GM12874 (cell line): ENCODE data around the gene GPR37.

Experiments used
- CTCF ChIP-seq: IDR thresholded peaks from 2 replicates; pipeline ENCODE4 v1.5.1; 2011; ENCODE audit warnings: low read depth, mild to moderate bottlenecking, control low read depth, low read length, moderate library complexity; ENCODE audit not compliant: insufficient read depth

Gene GPR37

GRCh38 chr7:124800386-124800785 is 34.8 kb upstream of the GPR37 start:
- TF ChIP-seq CTCF, result no peak

DNA sequence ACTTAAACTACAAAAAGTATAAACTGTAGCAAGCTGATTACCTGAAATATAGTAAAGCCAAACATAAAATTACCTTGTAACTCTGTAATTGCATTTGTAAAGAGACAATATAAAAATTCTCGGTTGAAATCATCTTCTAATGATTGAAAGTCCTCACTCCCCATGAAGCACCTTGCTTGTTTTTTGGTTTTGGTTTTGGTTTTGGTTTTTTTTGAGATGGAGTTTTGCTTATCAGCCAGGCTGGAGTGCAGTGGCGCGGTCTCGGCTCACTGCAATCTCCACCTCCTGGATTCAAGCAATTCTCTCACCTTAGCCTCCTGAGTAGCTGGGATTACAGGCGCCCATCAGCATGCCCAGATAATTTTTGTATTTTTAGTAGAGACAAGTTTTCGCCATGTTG is 33.9 kb upstream of the GPR37 start:
- no peak for TF ChIP-seq CTCF

DNA sequence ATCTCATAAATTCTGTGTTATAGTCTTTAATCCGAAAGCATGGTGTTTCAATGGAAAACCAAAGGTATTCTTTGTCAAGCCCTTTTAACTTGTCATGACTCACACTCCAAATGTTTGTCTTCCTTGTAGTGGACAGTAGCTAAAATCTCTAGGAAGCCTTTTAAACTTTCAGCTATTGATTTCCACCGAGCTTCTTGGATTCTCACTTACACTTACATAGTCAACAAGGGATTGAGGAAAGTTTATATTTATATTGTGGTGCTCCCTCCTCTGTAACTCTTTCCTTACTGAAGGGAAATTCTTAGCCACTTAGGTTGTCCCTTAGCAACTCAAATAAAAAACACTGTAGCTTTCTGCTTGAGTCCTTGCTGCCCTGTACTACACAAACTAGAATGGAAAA is 31.2 kb upstream of the GPR37 start:
- no peak for TF ChIP-seq CTCF

GRCh38 chr7:124792696-124793095 is 27.1 kb upstream of the GPR37 start:
- no peak for TF ChIP-seq CTCF

DNA sequence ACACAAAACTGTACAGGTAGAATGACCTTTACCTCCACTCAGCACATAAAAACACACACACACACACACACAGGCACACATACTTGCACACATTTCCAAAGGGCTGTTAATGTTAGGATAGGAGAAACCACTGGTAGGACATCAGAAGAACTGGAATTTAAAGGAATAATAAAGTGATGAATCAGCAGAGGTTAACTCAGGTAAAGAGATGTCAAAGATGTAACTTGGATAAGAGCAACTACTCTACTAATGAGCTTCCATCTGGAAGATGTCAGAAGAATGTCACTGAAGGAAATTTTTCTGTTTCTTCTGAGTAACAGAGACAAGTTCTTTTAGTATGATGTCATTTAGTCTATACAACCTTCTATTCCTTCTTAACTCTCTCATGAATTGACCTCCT is 26.4 kb upstream of the GPR37 start:
- TF ChIP-seq CTCF, result no peak

GRCh38 chr7:124791426-124791825 is 25.8 kb upstream of the GPR37 start:
- TF ChIP-seq CTCF, result no peak

GRCh38 chr7:124790645-124791044 is 25.1 kb upstream of the GPR37 start:
- TF ChIP-seq CTCF, result no peak

GRCh38 chr7:124785994-124786393 is 20.4 kb upstream of the GPR37 start:
- TF ChIP-seq CTCF, result no peak
